HG03520 (cell line): Measurements from ENCODE around the gene ARFGAP1.

Source experiments
- ATAC-seq: cut with Tn5 transposase; IDR thresholded peaks from one replicate; pipeline ENCODE4 v1.9.1; 2021; ENCODE audit warnings: mild to moderate bottlenecking, moderate library complexity; ENCODE audit not compliant: unreplicated experiment

The ARFGAP1 gene

GRCh38 chr20:63289311-63290135, 16.9 kb downstream of the ARFGAP1 start:
- no peak for ATAC-seq

- ATAC-seq, result no peak
Measured at GRCh38 chr20:63290136-63290676, 17.6 kb downstream of the ARFGAP1 start.

- no peak for ATAC-seq
Measured at GRCh38 chr20:63290677-63291472, 18.3 kb downstream of the ARFGAP1 start.

- no peak for ATAC-seq
Measured at GRCh38 chr20:63291811-63292210, 19.2 kb downstream of the ARFGAP1 start.

- ATAC-seq, result no peak
Measured at GRCh38 chr20:63292292-63292701, 19.7 kb downstream of the ARFGAP1 start.

- no peak for ATAC-seq
Measured at GRCh38 chr20:63292904-63293303, 20.3 kb downstream of the ARFGAP1 start, which contains the start of gene COL20A1. Gene COL20A1, plus strand, starts transcription at chr20:63293186. Its CDS starts 1,922 bp downstream, at chr20:63295108.

- no peak for ATAC-seq
Measured at GRCh38 chr20:63293456-63293855, 20.8 kb downstream of the ARFGAP1 start.

GRCh38 chr20:63293871-63294535, 21.4 kb downstream of the ARFGAP1 start:
- no peak for ATAC-seq

GRCh38 chr20:63294536-63294900, 21.9 kb downstream of the ARFGAP1 start:
- ATAC-seq, result no peak

GRCh38 chr20:63295018-63295417, 22.4 kb downstream of the ARFGAP1 start:
- no peak for ATAC-seq

- no peak for ATAC-seq
Measured at GRCh38 chr20:63295422-63295821, 22.8 kb downstream of the ARFGAP1 start.

GRCh38 chr20:63295846-63296245, 23.2 kb downstream of the ARFGAP1 start:
- ATAC-seq, result no peak

- no peak for ATAC-seq
Measured at GRCh38 chr20:63296531-63297299, 24.1 kb downstream of the ARFGAP1 start.

- no peak for ATAC-seq
Measured at GRCh38 chr20:63297371-63297781, 24.8 kb downstream of the ARFGAP1 start.

GRCh38 chr20:63297796-63298572, 25.4 kb downstream of the ARFGAP1 start:
- no peak for ATAC-seq

- no peak for ATAC-seq
Measured at GRCh38 chr20:63298731-63299312, 26.2 kb downstream of the ARFGAP1 start.

- ATAC-seq, result no peak
Measured at GRCh38 chr20:63301671-63302070, 29.1 kb downstream of the ARFGAP1 start.

- ATAC-seq, result no peak
Measured at GRCh38 chr20:63303095-63303666, 30.6 kb downstream of the ARFGAP1 start.

GRCh38 chr20:63305393-63305792, 32.8 kb downstream of the ARFGAP1 start:
- no peak for ATAC-seq
